IMR-90 (cell line): ENCODE results near the gene NR2F1. TPM values are rescaled to one million over a fixed set of nuclear protein-coding genes. Genes with fewer than 3 reads are reported as not detected.
"Not testable (repeated sequence)": the region's sequence is repeated elsewhere in the genome, so short reads cannot be mapped to it uniquely, and the experiment has no call there.

Experiments used
- ATAC-seq: fragments of 200-7000 bp; cut with Tn5 transposase; 2 replicates; pipeline ENCODE4 v1.9.1; 2020; ENCODE audit warnings: low read depth, mild to moderate bottlenecking, moderate library complexity
- BruUV-seq: library from RNA; stranded (reverse); fragments of 400-500 nt; replicated peaks from 2 replicates; lab custom pipeline; 2021; lab: Mats Ljungman, UMichigan
- CTCF ChIA-PET: fragments of 300-600 bp; formaldehyde crosslinking; extraction: SDS; loops from one replicate; lab custom pipeline; 2021; ENCODE audit warnings: antibody characterized with exemption; lab: Yijun Ruan, JAX
- POLR2A ChIA-PET: fragments of 300-600 bp; sonication (Branson Sonifier 250); formaldehyde crosslinking; loops from one replicate; lab custom pipeline; 2022; ENCODE audit warnings: antibody characterized with exemption; ENCODE audit not compliant: unreplicated experiment; lab: Charles Lee
- DNase-seq: peaks from one replicate; pipeline ENCODE4 v3.0.0; 2013
- H2AFZ ChIP-seq: replicated peaks from 2 replicates; pipeline ENCODE3; 2013; ENCODE audit warnings: low read length, mild to moderate bottlenecking; ENCODE audit not compliant: poor library complexity
- H2AK5ac ChIP-seq: 2 replicates; pipeline ENCODE4 v1.6.1; 2013; ENCODE audit warnings: low read depth, low read length, inconsistent platforms
- H2AK9ac ChIP-seq: replicated peaks from 2 replicates; pipeline ENCODE3; 2013; ENCODE audit warnings: mild to moderate bottlenecking, low read depth, low read length, moderate library complexity; ENCODE audit not compliant: poor library complexity
- H2BK120ac ChIP-seq: 2 replicates; pipeline ENCODE4 v1.6.1; 2013; ENCODE audit warnings: low read depth, low read length, inconsistent platforms
- H2BK15ac ChIP-seq: 3 replicates; pipeline ENCODE4 v1.6.1; 2013; ENCODE audit warnings: low read depth, low read length, inconsistent platforms
- H2BK20ac ChIP-seq: 2 replicates; pipeline ENCODE4 v1.6.1; 2013; ENCODE audit warnings: low read depth, mild to moderate bottlenecking, inconsistent platforms, low read length, moderate library complexity
- H2BK5ac ChIP-seq: 2 replicates; pipeline ENCODE4 v1.6.1; 2013; ENCODE audit warnings: mild to moderate bottlenecking, low read depth, low read length, inconsistent platforms; ENCODE audit not compliant: poor library complexity, severe bottlenecking
- H3K14ac ChIP-seq: replicated peaks from 2 replicates; pipeline ENCODE4 v1.6.1; 2013; ENCODE audit warnings: low read depth, low read length, inconsistent platforms
- H3K18ac ChIP-seq: 2 replicates; pipeline ENCODE4 v1.6.1; 2013; ENCODE audit warnings: low read depth, low read length, control low read depth
- H3K23ac ChIP-seq: 2 replicates; pipeline ENCODE4 v1.6.1; 2013; ENCODE audit warnings: low read depth, low read length, inconsistent platforms
- H3K27ac ChIP-seq: 2 replicates; pipeline ENCODE4 v1.5.1; 2013; ENCODE audit warnings: mild to moderate bottlenecking, control low read depth, low read length; ENCODE audit not compliant: insufficient read depth
- H3K27me3 ChIP-seq: 2 replicates; pipeline ENCODE4 v1.6.1; 2013; ENCODE audit warnings: low read length; ENCODE audit not compliant: control insufficient read depth, insufficient read depth
- H3K36me3 ChIP-seq: 2 replicates; pipeline ENCODE4 v1.6.1; 2013; ENCODE audit warnings: low read length, mixed read lengths; ENCODE audit not compliant: control insufficient read depth, insufficient read depth
- H3K4ac ChIP-seq: 2 replicates; pipeline ENCODE4 v1.6.1; 2013; ENCODE audit warnings: low read depth, low read length, inconsistent platforms
- H3K4me1 ChIP-seq: 2 replicates; pipeline ENCODE4 v1.6.1; 2013; ENCODE audit warnings: low read length, mixed read lengths; ENCODE audit not compliant: control insufficient read depth, insufficient read depth
- H3K4me2 ChIP-seq: 2 replicates; pipeline ENCODE4 v1.6.1; 2013; ENCODE audit warnings: low read depth, mild to moderate bottlenecking, control low read depth, low read length, moderate library complexity
- H3K4me3 ChIP-seq: 2 replicates; pipeline ENCODE4 v1.5.1; 2013; ENCODE audit warnings: low read depth, mild to moderate bottlenecking, control low read depth, low read length, moderate library complexity; ENCODE audit not compliant: insufficient read depth
- H3K56ac ChIP-seq: 2 replicates; pipeline ENCODE4 v1.6.1; 2013; ENCODE audit warnings: low read length, inconsistent platforms; ENCODE audit not compliant: insufficient read depth; ENCODE audit errors: extremely low read depth
- H3K79me1 ChIP-seq, 2 experiments: 2 replicates each; pipeline ENCODE4 v1.6.1; 2013; ENCODE audit warnings: low read length in 2 of 2, inconsistent platforms in 1 of 2, low read depth in 1 of 2
- H3K9ac ChIP-seq: 2 replicates; pipeline ENCODE4 v1.6.1; 2013; ENCODE audit warnings: low read depth, low read length, control low read depth
- H3K9me1 ChIP-seq: 2 replicates; pipeline ENCODE4 v1.6.1; 2013; ENCODE audit warnings: low read length, inconsistent platforms; ENCODE audit not compliant: insufficient read depth
- H3K9me3 ChIP-seq: 2 replicates; pipeline ENCODE4 v1.6.1; 2013; ENCODE audit warnings: low read length; ENCODE audit not compliant: control insufficient read depth, insufficient read depth
- H4K20me1 ChIP-seq: 2 replicates; pipeline ENCODE4 v1.6.1; 2013; ENCODE audit warnings: low read length, inconsistent platforms; ENCODE audit not compliant: insufficient read depth
- H4K5ac ChIP-seq: 2 replicates; pipeline ENCODE4 v1.6.1; 2013; ENCODE audit warnings: mild to moderate bottlenecking, low read depth, low read length, control low read depth
- H4K8ac ChIP-seq, 2 experiments: 2 replicates each; pipeline ENCODE4 v1.6.1; 2013; ENCODE audit warnings: low read depth in 2 of 2, low read length in 2 of 2, control low read depth in 1 of 2, inconsistent platforms in 1 of 2
- H4K91ac ChIP-seq: 2 replicates; pipeline ENCODE4 v1.6.1; 2013; ENCODE audit warnings: low read depth, low read length, inconsistent platforms; ENCODE audit not compliant: insufficient read depth
- WGBS, 2 experiments: methylation state at CpG; one replicate each; pipeline versions ENCODE4 v1.1.5 to v1.1.7; 2013; ENCODE audit warnings: missing lambda C conversion rate in 2 of 2; ENCODE audit not compliant: insufficient read length in 1 of 2; ENCODE audit errors: extremely low coverage in 2 of 2; 5-methylcytosine and 5-hydroxymethylcytosine counted together
- dilution Hi-C: fragments of 300-500 bp; cut with HindIII; formaldehyde crosslinking; loops from one replicate; pipeline ENCODE4 v1.14.3; 2018; ENCODE audit warnings: low sequenced_read_pairs; ENCODE audit not compliant: unreplicated experiment
- in situ Hi-C: fragments of 300-500 bp; cut with MboI; formaldehyde crosslinking; loops from 3 replicates; pipeline ENCODE4 v1.14.3; 2019; ENCODE audit warnings: low sequenced_read_pairs, inconsistent platforms, mixed read lengths
- intact Hi-C: fragments of 100-400 bp; cut with micrococcal nuclease; formaldehyde crosslinking; loops from 2 replicates; pipeline ENCODE4 v1.10.0; 2022
- polyA plus RNA-seq, 3 experiments: library from polyadenylated mRNA; depleted of rRNA; stranded (reverse); fragments of >200 nt; gene quantifications; 2 replicates each; pipeline ENCODE4 v1.2.3, GENCODE V29; 2012; ENCODE audit warnings: low replicate concordance in 1 of 3
- total RNA-seq: library from RNA; depleted of rRNA; stranded (reverse); fragments of >200 nt; gene quantifications from 2 replicates; pipeline ENCODE4 v1.2.3, GENCODE V29; 2012

The NR2F1 gene
- total and polyA plus RNA-seq, 2 of the 4 experiments (the other 2 are of a cell fraction) = 19.0 to 160 TPM

DNA sequence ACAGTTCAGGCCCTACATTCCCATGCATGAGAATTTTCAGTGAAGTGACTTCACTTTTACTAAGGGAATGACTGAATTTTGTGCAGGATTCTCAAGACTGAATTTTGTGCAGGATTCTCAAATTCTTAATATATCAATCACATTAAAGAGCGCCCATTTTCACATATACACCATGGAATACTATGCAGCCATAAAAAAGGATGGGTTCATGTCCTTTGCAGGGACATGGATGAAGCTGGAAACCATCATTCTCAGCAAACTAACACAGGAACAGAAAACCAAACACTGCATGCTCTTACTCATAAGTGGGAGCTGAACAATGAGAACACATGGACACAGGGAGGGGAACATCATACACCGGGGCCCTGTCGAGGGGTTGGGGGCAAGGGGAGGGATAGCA lies 33.4 kb upstream of the NR2F1 start:
- H3K23ac ChIP-seq, H3K27ac ChIP-seq, H2BK120ac ChIP-seq, H3K9ac ChIP-seq, in situ Hi-C loops, H4K20me1 ChIP-seq, H4K91ac ChIP-seq, POLR2A ChIA-PET, H2BK5ac ChIP-seq, H3K4ac ChIP-seq, dilution Hi-C loops, H2AFZ ChIP-seq, H4K8ac ChIP-seq, H3K56ac ChIP-seq, intact Hi-C loops, H3K27me3 ChIP-seq, H4K5ac ChIP-seq, H3K18ac ChIP-seq, BruUV-seq, ATAC-seq, DNase-seq, H3K4me1 ChIP-seq, H3K4me2 ChIP-seq, CTCF ChIA-PET, H3K9me3 ChIP-seq, H3K14ac ChIP-seq, H2BK20ac ChIP-seq, H2BK15ac ChIP-seq, H3K79me1 ChIP-seq, H2AK9ac ChIP-seq, H3K4me3 ChIP-seq, H3K9me1 ChIP-seq, H2AK5ac ChIP-seq: not testable (repeated sequence)
- peaks cover 10% of the 10 kb centered on the region for H3K36me3 ChIP-seq
- WGBS, 2 experiments = no CpG with 5 or more reads among the region's 3 CpGs
